Measurements from ENCODE around the gene EVI5.
"Not testable (repeated sequence)": the region's sequence is repeated elsewhere in the genome, so short reads cannot be mapped to it uniquely, and the experiment has no call there.

Gene EVI5

DNA sequence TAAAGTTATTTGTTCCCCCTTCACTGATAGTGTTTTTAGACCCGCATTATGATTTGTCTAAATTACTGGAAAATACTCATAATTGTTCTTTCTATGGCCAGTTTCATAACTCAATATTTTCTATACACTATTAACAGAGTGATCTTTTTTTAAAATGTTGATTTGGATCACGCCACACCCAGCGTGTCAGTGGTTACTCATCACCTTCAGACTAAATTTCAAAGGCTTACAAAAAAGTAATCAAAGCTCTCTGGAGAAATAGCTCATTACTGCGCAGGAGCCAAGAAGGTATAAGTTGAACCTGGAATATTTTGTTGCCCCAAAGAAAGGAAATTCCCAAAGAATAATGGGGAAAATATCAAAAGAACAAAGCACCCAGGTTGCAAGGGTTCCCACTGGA lies 104.9 kb downstream of the EVI5 start:
- DNase-seq, result no peak

DNA sequence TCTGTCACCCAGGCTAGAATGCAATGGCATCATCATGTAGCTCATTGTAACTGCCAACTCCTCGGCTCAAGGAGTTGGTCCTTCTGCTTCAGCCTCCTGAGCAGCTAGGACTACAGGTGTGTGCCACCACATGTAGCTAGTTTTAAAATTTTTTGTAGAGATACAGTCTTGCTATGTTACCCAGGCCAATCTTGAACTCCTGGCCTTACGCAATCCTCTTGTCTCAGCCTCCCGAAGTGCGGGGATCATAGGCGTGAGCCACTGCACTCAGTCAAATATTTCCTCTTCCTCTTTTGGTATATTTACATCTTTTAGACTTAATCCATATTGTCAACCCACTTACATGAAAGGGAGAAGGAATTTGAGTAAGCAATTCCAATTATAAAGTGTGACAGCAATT lies 121.1 kb downstream of the EVI5 start:
- no peak for DNase-seq

DNA sequence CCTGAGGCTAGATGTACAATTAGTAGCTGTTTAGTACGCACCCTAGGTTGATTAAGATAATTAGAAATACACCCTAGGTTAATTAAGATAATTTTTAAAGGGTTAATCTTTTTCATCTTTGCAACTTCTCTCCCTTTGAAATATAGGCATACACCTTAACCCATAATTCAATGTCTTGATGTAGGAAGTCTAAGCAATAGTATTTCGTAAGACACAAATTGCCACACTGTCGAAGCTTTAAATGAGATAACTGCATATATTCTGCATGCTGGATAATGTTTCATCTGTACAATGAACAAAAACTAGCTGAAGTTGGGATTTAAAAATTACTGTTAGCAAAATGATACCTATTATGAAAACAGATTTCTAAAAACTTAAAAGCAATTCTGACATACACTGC lies 122.9 kb downstream of the EVI5 start:
- DNase-seq, result no peak

DNA sequence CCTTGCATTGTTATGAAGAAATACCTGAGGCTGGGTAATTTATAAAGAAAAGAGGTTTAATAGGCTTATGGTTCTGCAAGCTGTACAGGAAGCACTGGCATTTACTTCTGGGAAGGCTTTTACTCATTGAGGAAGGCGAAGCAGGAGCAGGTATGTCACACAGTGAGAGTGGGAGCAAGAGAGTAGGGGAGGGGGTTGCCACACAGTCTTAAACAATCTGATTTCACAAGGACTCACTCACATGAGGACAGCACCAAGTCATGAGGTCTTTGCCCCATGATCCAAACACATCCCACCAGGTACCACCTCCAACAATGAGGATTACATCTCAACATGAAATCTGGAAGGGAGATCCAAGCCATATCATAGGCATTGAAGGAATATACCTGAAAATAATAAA lies 127.2 kb downstream of the EVI5 start:
- DNase-seq, result no peak

DNA sequence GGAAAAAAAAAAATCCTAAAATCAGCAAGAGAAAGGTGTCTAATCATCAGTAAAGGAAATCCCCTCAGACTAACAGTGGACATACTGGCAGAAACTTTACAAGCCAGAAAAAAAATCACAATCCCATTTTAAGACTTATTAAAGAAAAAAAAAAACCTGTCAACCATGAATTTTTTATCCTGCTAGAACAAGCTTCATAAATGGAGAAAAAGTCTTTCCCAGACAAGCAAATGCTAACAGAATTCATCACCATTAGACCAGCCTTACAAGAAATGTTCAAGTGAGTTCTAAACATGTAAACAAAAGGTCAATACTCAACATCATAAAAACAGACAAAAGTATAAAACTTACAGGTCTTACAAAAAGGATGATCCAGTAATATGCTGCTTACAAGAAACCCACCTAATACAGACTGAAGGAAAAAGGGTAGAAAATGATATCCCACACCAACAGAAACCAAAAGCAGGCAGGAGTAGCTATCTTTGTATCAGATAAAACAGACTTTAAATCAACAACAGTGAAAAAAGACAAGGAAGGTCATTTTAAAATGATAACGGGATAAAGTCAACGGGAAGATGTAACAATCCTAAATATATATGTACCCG lies 129.6 kb downstream of the EVI5 start:
- no peak for DNase-seq

DNA sequence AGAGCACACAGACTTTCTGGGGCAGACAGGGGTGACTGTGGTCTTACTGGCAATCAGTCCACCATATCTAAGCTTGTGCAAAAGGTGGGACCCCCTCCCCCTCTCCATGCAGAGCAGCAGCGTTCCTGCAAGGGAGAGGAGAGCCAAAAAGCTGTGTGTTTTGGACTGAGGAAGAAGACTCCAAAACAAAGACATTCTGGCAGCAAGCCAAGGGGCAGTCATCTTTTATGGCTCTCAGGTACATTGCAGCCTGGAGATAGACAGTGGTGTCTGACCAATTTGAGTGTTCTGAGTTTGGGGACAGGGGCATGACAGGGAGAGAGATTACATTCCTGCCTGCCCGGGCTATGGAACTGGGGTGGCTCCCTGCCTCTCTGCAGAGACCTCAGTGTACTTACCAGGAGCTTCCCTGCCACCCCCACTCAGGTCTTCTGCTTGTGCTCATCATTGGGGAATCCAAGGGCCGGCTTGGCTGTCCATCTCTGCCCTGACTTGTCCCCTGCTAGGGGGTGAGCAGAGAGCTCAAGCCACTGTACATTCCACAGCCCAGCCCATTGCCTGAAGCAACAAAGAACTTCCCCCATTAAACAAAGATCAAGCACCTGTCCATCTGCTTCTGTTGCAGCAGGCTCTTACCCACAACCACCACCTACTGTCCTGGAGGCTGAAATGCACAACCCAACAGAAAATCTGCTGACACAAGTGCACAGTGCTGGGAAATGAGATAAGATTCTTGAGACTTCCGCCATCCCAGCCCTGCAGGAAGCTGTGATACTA lies 131.1 kb downstream of the EVI5 start:
- DNase-seq, result no peak

DNA sequence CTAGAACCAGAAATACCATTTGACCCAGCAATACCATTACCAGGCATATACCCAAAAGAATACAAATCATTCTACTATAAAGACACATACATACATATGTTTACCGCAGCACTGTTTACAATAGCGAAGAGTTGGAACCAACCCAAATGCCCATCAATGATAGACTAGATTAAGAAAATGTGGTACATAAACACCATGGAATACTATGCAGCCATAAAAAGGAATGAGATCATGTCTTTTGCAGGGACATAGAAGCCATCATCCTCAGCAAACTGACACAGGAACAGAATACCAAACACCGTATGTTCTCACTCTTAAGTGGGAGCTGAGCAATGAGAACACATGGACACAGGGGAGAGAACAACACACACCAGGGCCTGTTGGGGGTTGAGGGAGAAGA lies 144.2 kb downstream of the EVI5 start:
- not testable (repeated sequence) for DNase-seq

DNA sequence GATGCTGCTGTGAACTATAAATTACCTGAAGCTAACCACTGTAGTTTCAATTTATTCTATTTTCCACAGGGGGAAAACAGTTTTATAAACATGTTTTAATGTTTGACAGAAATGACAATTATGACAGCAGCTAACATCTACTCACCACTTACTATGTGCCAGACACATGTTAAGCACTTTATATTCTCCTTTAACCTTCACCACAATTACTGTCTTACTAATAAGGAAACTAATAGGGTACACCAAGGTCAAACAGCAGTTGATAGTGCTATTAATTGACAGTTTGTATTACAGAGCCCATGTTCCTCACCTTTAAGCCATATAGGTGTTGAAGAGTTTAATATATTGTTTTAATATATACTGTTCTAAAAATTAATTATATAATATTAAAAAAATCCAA lies 146.4 kb downstream of the EVI5 start:
- no peak for DNase-seq

DNA sequence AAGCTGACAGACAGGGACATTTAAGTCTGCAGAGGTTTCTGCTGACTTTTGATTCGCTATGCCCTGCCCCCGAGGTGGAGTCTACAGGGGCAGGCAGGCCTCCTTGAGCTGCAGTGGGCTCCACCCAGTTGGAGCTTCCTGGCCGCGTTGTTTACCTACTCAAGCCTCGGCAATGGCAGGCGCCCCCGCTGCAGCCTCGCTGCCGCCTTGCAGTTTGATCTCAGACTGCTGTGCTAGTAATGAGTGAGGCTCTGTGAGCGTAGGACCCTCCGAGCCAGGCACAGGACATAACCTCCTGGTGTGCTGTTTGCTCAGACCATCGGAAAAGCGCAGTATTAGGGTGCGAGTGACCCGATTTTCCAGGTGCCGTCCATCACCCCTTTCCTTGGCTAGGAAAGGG lies 149.7 kb downstream of the EVI5 start:
- DNase-seq, result not testable (repeated sequence)

DNA sequence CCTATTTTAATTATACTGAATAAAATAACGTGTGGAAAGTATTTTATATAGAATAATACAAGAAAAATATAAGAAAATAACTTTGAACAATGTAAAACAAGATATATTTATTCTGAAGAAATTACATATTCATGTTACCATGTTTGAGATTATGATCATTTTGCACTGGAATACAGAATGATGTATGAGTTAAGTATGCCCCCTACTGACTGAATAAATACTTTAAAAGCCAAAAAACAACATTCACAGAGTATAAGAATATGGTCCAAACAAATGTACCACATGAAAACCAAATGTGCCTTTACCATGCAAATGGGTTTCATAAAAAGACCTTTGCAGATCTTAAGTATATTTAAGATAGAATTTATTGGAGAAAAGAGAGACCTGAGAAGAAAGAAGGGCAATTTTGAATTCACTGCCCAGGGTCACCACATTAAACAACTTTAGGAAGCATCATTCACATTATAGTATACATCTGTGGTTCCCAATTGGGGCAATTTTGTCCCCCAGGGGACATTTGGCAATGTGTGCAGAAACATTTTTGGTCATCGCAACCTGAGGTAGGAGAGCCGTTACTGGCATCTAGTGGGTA lies 161.6 kb downstream of the EVI5 start:
- peak; percentile 7 for DNase-seq

DNA sequence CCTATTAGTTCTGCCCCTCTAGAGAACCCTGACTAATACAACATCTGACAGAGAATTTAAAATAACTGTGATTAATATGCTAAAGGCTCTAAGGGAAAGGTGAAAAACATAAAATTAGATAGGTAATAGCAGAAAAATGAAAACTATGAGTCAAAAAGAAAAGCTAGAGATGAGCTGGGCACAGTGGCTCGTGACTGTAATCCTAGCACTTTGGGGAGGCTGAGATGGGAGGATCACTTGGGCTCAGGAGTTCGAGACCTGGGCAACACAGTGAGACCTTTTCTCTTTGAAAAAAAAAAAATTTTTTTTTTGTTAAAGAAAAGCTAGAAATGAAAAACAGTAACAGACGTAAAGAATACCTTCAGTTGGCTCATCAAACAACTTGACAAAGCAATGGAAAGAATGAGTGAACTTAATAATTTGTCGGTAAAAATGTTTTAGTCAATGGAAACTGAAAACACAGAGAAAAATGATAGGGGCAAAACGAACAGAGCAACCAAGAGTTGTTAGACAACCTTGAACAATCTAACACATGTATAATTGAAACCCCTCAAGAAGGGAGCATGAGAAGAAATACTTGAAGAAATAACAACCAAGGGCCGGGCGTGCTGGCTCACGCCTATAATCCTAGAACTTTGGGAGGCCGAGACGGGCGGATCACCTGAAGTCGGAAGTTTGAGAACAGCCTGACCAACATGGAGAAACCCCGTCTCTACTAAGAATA lies 165.3 kb downstream of the EVI5 start:
- DNase-seq, result no peak

DNA sequence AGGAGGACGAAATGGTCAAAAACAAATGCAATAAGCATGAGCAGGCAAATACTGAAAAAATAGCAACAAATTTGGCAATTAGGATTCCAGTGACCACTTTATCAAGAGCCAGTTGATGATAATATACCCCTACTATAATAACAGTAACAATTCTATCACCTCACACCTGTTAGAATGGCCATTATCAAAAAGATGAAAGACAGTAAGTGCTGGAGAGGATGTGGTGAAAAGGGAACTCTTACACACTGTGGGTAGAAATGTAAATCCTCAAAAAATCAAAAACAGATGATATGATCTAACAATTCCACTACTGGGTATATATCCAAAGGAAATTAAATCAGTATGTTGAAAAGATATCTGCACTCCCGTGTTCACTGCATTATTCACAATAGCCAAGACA lies 183.9 kb downstream of the EVI5 start:
- no peak for DNase-seq

DNA sequence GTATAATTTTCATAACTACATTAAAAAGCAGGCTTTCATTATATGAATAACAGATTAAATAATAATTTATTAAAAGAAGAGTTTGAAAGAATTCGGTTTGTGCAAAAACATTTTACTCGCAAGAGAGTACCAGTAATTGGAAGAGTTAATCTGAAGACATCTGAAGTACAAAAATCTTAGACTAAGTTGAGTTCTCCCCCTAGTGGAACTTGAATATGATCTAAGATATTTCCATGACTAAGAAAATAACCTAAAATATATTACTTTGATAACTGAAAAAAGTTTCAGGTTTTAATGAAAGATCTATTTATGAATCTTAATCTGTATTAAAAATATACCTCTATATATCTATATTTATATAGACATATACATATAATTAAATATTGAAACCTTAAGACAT lies 185.7 kb downstream of the EVI5 start:
- DNase-seq, result peak; percentile 22

DNA sequence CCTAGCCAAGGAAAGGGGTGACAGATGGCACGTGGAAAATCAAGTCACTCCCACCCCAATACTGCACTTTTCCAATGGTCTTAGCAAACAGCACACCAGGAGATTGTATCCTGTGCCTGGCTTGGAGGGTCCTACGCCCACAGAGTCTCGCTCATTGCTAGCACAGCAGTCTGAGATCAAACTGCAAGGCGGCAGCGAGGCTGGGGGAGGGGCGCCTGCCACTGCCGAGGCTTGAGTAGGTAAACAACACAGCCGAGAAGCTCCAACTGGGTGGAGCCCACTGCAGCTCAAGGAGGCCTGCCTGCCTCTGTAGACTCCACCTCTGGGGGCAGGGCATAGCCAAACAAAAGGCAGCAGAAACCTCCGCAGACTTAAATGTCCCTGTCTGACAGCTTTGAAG lies 195.5 kb downstream of the EVI5 start:
- not testable (repeated sequence) for DNase-seq

DNA sequence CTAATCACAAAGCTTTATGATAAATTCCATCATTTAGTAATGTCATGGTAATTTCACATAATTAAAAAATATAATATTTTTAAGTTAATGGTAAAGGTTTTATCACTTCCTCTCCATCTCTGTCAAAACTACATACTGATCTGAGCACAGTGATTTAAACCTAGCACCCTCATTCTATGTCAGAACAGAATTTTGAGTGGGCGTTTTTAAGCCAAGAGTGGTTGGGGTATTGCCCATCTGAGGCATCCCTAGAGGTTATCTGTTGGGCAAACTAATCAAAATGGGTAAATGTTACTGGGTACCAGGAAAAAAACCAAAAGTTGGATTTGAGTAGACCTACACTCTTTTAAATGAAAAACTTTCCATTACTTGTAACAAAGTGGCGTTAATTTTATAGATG lies 197.5 kb downstream of the EVI5 start:
- DNase-seq, result no peak

DNA sequence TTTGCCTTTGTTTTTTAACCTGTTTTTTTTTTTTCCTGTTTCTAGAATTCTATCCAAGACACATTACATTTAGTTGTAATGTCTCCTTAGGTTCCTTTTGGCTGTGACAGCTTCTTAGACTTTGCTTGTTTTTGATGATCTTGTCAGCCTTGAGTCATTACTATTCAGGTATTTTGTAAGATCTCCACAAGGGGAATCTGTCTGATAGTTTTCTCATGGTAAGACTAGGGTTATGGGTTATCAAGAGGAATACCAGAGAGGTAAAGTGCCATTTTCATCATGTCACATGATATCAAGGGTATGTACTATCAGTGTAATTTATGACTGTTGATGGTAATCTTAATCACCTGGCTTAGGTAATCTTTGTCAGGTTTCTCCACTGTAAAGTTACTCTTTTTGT lies 199.1 kb downstream of the EVI5 start:
- no peak for DNase-seq

DNA sequence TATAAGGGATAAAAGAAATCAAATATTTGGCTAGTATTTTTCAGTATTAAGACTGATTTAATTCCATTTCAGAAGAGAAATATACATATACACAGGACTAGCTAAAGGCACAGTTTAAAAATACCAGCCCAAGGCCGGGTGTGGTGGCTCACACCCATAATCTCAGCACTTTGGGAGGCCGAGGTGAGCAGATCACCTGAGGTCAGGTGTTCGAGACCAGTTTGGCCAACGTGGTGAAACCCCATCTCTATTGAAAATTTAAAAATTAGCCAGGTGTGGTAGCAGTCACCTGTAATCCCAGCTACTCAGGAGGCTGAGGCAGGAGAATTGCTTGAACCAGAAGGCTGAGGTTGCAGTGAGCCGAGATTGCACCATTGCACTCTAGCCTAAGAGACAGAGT lies 200.1 kb downstream of the EVI5 start:
- not testable (repeated sequence) for DNase-seq

DNA sequence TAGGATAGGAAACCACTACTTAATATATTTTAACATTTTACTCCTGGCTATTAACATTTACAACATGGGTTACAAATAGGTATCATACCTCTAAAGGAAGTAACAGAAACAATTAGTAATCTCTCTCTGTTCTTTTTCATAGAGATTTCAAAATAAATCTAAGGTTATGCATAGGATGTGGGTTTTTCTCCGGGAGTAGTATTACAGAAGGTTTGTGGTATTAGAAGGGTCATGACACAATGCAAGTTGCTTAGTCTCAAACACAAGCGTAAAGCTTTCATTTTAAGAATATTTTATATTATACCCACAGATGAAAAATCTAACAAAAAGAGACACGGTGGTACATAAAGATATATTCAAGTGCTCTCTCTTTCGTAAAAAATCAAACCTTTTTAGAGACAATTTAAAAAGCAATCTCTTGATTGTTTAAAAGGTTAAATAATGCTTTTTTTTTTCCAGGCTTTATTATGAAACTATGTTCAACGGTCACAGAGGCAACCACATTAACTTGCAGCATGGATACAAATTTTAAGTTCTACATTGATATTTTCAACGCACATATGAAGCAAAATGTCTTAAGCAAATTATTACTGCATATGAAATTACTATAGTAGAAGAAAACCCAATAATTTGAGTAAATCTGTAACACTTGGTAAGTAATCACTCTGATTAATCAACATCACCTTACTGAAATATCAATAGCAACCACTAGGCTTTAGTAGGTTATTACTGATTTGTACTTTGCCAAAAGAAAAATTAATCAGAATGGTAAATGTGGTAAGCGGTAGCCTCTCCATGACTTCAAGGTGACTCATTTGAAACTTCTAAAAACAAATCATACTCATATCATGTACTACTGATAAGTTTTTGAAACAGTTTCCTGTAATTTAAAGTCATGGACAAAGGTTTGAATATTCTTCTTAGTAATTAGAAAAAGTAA lies 200.8 kb downstream of the EVI5 start:
- no peak for DNase-seq

DNA sequence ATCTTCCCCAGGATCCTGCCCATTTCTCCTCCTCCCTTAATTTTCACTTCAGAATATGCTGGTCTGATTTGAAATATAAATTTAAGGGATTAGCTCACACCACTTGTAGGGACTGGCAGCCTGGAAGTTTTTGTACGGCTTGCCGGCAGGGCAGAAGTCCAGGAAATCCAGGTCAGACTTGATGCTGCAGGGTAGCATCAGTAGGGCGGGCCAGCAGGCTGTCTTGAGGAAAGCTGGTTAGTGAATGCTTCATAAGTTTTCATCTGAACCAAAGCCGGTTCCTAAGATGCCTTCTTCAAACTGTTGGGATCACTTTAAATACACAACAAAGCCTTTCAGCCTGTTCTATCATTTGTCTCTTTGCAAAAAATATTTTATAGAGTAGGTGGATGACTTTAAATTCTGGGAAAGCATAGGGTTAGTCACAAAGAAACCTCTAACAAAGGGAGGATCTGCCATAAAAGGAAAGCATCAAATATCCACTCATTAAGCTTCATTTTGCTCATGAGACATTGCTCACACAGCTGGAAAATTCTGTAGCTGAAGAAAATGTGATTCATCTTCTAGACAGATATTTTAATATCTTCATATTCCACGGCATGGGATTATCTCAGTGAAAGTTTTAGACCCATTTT lies 207.5 kb downstream of the EVI5 start:
- DNase-seq, result no peak

DNA sequence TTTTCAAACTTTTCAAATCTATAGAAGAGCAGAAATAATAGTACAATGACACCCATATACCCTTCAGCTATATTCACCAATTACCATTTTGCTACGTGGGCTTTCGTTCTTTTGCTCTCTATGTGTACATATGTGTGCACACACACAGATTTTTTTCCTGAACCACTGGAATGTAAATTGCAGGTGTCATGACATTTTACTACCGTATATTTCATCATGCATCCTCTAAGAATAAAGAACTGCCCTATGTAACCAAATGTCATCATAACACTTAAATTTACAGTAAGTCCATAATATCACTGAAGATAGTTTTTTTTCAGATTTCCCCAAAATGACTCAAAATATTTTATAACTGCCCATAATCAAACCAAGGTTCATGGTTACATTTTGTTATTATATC lies 209.8 kb downstream of the EVI5 start:
- no peak for DNase-seq

DNA sequence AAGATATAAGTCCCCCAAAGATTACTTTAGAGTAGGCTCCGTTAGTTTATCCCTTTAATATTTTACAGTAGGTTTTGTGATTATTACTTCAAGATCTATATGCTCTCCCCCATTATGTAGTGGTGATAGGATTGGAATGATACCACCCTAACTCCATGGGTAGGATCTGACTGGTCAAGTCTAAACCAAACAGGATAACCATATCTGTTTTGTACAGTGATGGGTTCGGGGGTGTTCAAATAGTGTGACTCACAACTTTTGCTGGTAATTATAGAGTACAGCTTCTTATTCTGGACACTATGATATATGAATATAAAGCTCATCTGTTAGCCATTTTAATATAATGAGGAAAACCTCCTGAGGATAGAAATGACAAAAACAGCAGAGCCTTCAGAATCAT lies 212.4 kb downstream of the EVI5 start:
- DNase-seq, result no peak

DNA sequence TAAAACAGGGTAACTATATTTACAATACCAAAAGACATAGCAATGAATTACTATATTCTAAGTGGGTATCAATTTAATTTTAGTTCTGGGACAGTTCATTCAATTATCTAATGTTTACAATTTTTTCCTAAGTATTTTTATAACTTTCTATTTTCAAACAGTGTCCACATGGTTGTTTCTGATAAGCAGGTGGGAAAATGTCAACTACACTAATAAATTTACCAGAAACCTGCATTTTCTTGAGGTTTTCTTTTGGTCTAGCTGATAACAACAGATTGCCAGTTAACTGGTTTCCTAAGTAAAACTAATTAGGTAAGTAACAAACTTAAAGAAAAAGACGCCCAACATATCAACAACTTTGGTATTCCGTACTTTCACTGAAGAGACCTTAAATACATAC lies 213.3 kb downstream of the EVI5 start:
- DNase-seq, result no peak

Data from NCI-H2171 (cell line).